Heart left ventricle (tissue), 13 donors: ENCODE data around the gene CS.

Experiments used
- POLR2A ChIP-seq, 2 donors: fragments of 450-650 bp; IDR thresholded peaks; one replicate each; pipeline ENCODE4 v1.6.1; 2017; ENCODE audit warnings: antibody characterized with exemption in 2 of 2, mild to moderate bottlenecking in 2 of 2, moderate library complexity in 2 of 2
- TF ChIP-seq, protein P1 (sequence below), 12 donors: fragments of 200-600 bp; sonication (generic) in 4 of 12; IDR thresholded peaks; one replicate each; pipeline versions ENCODE4 v1.5.0 to v1.8.0; 2018 to 2022; ENCODE audit warnings: antibody characterized with exemption in 12 of 12, mild to moderate bottlenecking in 5 of 12
- donor health status: ischemic (EF 13 %, LVEDD 7.1; RV severe dilation, severe dysfunction).
- donor health status: DM: no; HTN: yes; CAD: no.
- donor health status: DM: no; HTN: no; CAD: no.
- donor health status: ischemic (EF 25% LVEDD 6.9; RV normal size, moderate dysfunction).
- donor health status: ischemic (EF 25% LVEDD 5.7; RV mildly dilated, moderate dysfunction).
- donor health status: ischemic (EF 35%, LVEDD 5.7; RV mildly dilated, moderate dysfunction).
- donor health status: nonischemic (EF 11% LVEDD 7.7; RV severe dilation, severe dysfunction).
- donor health status: DM: yes; HTN: yes; CAD: no.
- donor health status: PGD.
- donor health status: ischemic (EF 29% LVEDD 5.4; RV normal size, mild dysfunction).
- donor health status: nonischemic (EF 23%, LVEDD 6.1; RV moderate dilation, normal function).

DNA sequence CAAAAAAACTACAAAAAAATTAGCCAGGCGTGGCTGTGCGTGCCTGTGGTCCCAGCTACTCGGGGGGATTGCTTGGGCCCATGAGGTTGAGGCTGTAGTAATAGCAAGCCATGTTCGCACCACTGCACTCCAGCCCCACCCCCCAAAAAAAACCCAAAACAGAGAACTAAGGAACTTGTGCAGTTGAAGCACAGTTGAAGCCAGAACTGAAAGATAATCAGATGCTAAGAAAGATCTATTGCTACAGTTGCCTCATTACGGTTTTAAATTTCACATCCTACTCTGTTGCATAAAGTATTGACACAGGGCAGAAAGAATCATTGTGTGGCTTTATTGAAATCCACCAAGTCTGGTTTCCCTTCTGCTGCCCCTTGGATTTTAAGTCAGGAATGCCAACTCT, 3.8 kb downstream of the CS start:
- TF ChIP-seq, protein P1, sequence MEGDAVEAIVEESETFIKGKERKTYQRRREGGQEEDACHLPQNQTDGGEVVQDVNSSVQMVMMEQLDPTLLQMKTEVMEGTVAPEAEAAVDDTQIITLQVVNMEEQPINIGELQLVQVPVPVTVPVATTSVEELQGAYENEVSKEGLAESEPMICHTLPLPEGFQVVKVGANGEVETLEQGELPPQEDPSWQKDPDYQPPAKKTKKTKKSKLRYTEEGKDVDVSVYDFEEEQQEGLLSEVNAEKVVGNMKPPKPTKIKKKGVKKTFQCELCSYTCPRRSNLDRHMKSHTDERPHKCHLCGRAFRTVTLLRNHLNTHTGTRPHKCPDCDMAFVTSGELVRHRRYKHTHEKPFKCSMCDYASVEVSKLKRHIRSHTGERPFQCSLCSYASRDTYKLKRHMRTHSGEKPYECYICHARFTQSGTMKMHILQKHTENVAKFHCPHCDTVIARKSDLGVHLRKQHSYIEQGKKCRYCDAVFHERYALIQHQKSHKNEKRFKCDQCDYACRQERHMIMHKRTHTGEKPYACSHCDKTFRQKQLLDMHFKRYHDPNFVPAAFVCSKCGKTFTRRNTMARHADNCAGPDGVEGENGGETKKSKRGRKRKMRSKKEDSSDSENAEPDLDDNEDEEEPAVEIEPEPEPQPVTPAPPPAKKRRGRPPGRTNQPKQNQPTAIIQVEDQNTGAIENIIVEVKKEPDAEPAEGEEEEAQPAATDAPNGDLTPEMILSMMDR (IDR thresholded peaks at IDR 0.05) = no peak
- no peak for TF ChIP-seq POLR2A (IDR thresholded peaks at IDR 0.05)
